Endothelial cell of umbilical vein (primary cell): ENCODE data around the gene CFP. TPM values are rescaled to one million over a fixed set of nuclear protein-coding genes. Genes with fewer than 3 reads are reported as not detected.
"Not testable (repeated sequence)": the region's sequence is repeated elsewhere in the genome, so short reads cannot be mapped to it uniquely, and the experiment has no call there.

Experiments used
- BruUV-seq: library from RNA; stranded (reverse); fragments of 400-500 nt; replicated peaks from 2 replicates; lab custom pipeline; 2021; lab: Mats Ljungman, UMichigan
- CTCF ChIA-PET: fragments of 300-600, 350-600 bp; sonication (Branson Sonifier 250); formaldehyde crosslinking; loops from one replicate; lab custom pipeline; 2021; ENCODE audit warnings: antibody characterized with exemption, inconsistent platforms; lab: Charles Lee
- POLR2A ChIA-PET: fragments of 300-600, 350-600 bp; sonication (Branson Sonifier 250); formaldehyde crosslinking; loops from one replicate; lab custom pipeline; 2021; ENCODE audit warnings: antibody characterized with exemption, inconsistent platforms; lab: Charles Lee
- DNase-seq: peaks from one replicate; pipeline ENCODE4 v3.0.0-alpha.2; 2011; ENCODE audit warnings: low read depth, low spot score
- FAIRE-seq: peaks from 2 replicates; lab custom pipeline; 2011; peaks lifted over from hg19 to GRCh38; lab: Jason Lieb, UNC
- H2AFZ ChIP-seq: 2 replicates; pipeline ENCODE4 v1.6.0; 2012; ENCODE audit warnings: low read depth, low read length, control low read depth, inconsistent platforms
- H3K27ac ChIP-seq: 2 replicates; pipeline ENCODE4 v1.5.1; 2011; ENCODE audit warnings: low read depth, mild to moderate bottlenecking, control low read depth, low read length, moderate library complexity; ENCODE audit not compliant: insufficient read depth
- H3K27me3 ChIP-seq, 2 experiments: 2 replicates each; pipeline versions ENCODE4 v1.6.0 to v1.6.1; 2011; ENCODE audit warnings: low read length in 2 of 2, mixed read lengths in 1 of 2; ENCODE audit not compliant: control insufficient read depth in 2 of 2, insufficient read depth in 2 of 2
- H3K36me3 ChIP-seq, 2 experiments: 2 replicates in 1 of 2; 3 replicates in 1 of 2; pipeline ENCODE4 v1.5.1; 2011; ENCODE audit warnings: low read length in 2 of 2, mild to moderate bottlenecking in 1 of 2, moderate library complexity in 1 of 2; ENCODE audit not compliant: control insufficient read depth in 2 of 2, insufficient read depth in 2 of 2; ENCODE audit errors: extremely low read depth in 1 of 2
- H3K4me1 ChIP-seq: 3 replicates; pipeline ENCODE4 v1.5.1; 2011; ENCODE audit warnings: mild to moderate bottlenecking, low read length; ENCODE audit not compliant: control insufficient read depth, insufficient read depth; ENCODE audit errors: extremely low read depth
- H3K4me2 ChIP-seq: 2 replicates; pipeline ENCODE4 v1.6.1; 2011; ENCODE audit warnings: low read length, control low read depth, mixed read lengths; ENCODE audit not compliant: insufficient read depth
- H3K4me3 ChIP-seq, 3 experiments: fragments of 200-600 bp in 1 of 3; sonication (generic), shearing (Covaris generic) in 1 of 3; replicated peaks in 1 of 3; 2 replicates each; pipeline ENCODE4 v1.5.1; 2011 to 2016; ENCODE audit warnings: control low read depth in 3 of 3, low read length in 3 of 3, mild to moderate bottlenecking in 2 of 3, inconsistent platforms in 1 of 3, low read depth in 1 of 3, moderate library complexity in 1 of 3; ENCODE audit not compliant: insufficient read depth in 1 of 3
- H3K79me2 ChIP-seq: 2 replicates; pipeline ENCODE4 v1.6.0; 2012; ENCODE audit warnings: low read length, inconsistent platforms; ENCODE audit not compliant: control insufficient read depth, insufficient read depth
- H3K9ac ChIP-seq: replicated peaks from 2 replicates; pipeline ENCODE3; 2011; ENCODE audit warnings: low read length, control low read depth; ENCODE audit not compliant: insufficient read depth; ENCODE audit errors: extremely low read depth
- H3K9me1 ChIP-seq: replicated peaks from 3 replicates; pipeline ENCODE4 v1.6.0; 2011; ENCODE audit warnings: mild to moderate bottlenecking, low read length; ENCODE audit not compliant: control insufficient read depth, insufficient read depth; ENCODE audit errors: extremely low read depth
- H3K9me3 ChIP-seq: replicated peaks from 2 replicates; pipeline ENCODE4 v1.5.1; 2012; ENCODE audit warnings: low read length, inconsistent platforms; ENCODE audit not compliant: control insufficient read depth, insufficient read depth
- H4K20me1 ChIP-seq: replicated peaks from 2 replicates; pipeline ENCODE3; 2011; ENCODE audit warnings: mild to moderate bottlenecking, low read length; ENCODE audit not compliant: control insufficient read depth, insufficient read depth; ENCODE audit errors: extremely low read depth
- EZH2 ChIP-seq: IDR thresholded peaks from 2 replicates; pipeline ENCODE4 v1.6.1; 2012; ENCODE audit warnings: borderline replicate concordance, low read depth, mild to moderate bottlenecking, moderate library complexity, low read length, inconsistent platforms; ENCODE audit not compliant: severe bottlenecking
- JUN ChIP-seq: IDR thresholded peaks from 2 replicates; pipeline ENCODE4 v1.6.1; 2011; ENCODE audit warnings: borderline replicate concordance, low read depth; ENCODE audit not compliant: insufficient read length, insufficient read depth
- MYC ChIP-seq: IDR thresholded peaks from one replicate; pipeline ENCODE4 v1.6.1; 2011; ENCODE audit warnings: mild to moderate bottlenecking, low read depth, low read length
- POLR2A ChIP-seq: IDR thresholded peaks from 2 replicates; pipeline ENCODE4 v1.6.1; 2012; ENCODE audit warnings: low read depth, mild to moderate bottlenecking, control low read depth, low read length
- POLR2AphosphoS5 ChIP-seq: IDR thresholded peaks from 2 replicates; pipeline ENCODE4 v1.6.1; 2012; ENCODE audit warnings: low read depth, mild to moderate bottlenecking, control low read depth, low read length, moderate library complexity; ENCODE audit not compliant: insufficient read depth
- dilution Hi-C: fragments of 300-500 bp; cut with MboI; formaldehyde crosslinking; loops from one replicate; pipeline ENCODE4 v1.15.0; 2019; ENCODE audit warnings: low sequenced_read_pairs; ENCODE audit not compliant: extremely low pct_ligation_motif_present
- intact Hi-C: fragments of 100-400 bp; cut with micrococcal nuclease; formaldehyde crosslinking; loops from one replicate; pipeline ENCODE4 v1.10.0; 2022
- polyA plus RNA-seq, 4 experiments: library from polyadenylated mRNA; depleted of rRNA in 3 of 4; stranded (reverse) in 3 of 4; unstranded in 1 of 4; fragments of >200 nt; gene quantifications; 2 replicates each; pipeline versions ENCODE4 v1.2.1 to v1.2.3, GENCODE V29; 2011 to 2012; ENCODE audit warnings: missing spikeins in 1 of 4
- total RNA-seq: library from RNA; stranded (reverse); gene quantifications from 2 replicates; pipeline ENCODE4 v1.2.3, GENCODE V29; 2021
- TF ChIP-seq, protein P1 (sequence below): IDR thresholded peaks from 2 replicates; pipeline ENCODE4 v1.6.1; 2011; ENCODE audit not compliant: insufficient read depth, insufficient read length
- TF ChIP-seq, protein P2 (sequence below), 2 donors: IDR thresholded peaks; 1 replicate in 1 of 2; 2 replicates in 1 of 2; pipeline ENCODE4 v1.5.1; 2011; ENCODE audit warnings: low read length in 2 of 2, mild to moderate bottlenecking in 2 of 2, moderate library complexity in 2 of 2, control low read depth in 1 of 2, inconsistent platforms in 1 of 2, low read depth in 1 of 2; ENCODE audit not compliant: insufficient read depth in 1 of 2; ENCODE audit errors: extremely low read depth in 1 of 2

CFP gene
- total and polyA plus RNA-seq, 2 donors (not counting 3 experiments of a cell fraction or from before 2014, with no cell fraction given), result 0.69 to 1.00 TPM

DNA sequence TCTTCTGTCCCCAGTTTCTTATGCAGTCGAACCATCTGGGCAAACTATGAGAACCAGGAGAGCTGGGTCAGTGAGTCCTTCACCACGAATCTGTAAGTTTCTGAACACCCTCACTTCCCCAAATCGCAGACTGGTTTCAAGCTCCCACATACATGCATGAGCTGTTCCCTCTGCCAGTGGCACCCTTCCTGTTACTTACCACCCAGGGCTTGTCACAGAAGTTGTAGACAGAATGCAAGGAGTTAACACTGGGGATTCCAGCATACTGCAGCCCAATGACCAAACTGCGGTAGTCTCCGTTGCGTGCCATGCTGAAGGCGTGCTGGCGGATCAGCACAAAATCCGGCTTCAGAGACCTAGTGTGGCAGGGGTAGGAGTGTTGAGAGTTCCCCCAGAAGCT lies 24.7 kb downstream of the CFP start:
- intact Hi-C loops, result no loop called here
- FAIRE-seq, result no peak
- BruUV-seq, result no TSS peak
- Histone ChIP-seq H3K27ac (no peak overlapping the region), H3K27me3 (peaks cover 0 to 7% of the 10 kb centered on the region in 2 experiments), H3K4me3 (no peak overlapping the region), H3K9me3 (no peaks in the 10 kb centered on the region), H3K9ac (no peak overlapping the region), H3K9me1 (no peaks in the 10 kb centered on the region), H3K4me2 (no peak overlapping the region), H3K4me1 (no peaks in the 10 kb centered on the region), H3K79me2 (no peaks in the 10 kb centered on the region), H3K36me3 (no peaks in the 10 kb centered on the region), H2AFZ (no peak overlapping the region), H4K20me1 (no peaks in the 10 kb centered on the region)
- POLR2A ChIA-PET, result no interaction called here
- TF ChIP-seq POLR2AphosphoS5 (no peak), JUN (no peak), MYC (no peak), EZH2 (no peak), POLR2A (no peak)
- TF ChIP-seq, protein P1, sequence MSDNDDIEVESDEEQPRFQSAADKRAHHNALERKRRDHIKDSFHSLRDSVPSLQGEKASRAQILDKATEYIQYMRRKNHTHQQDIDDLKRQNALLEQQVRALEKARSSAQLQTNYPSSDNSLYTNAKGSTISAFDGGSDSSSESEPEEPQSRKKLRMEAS, result no peak
- TF ChIP-seq, protein P2, sequence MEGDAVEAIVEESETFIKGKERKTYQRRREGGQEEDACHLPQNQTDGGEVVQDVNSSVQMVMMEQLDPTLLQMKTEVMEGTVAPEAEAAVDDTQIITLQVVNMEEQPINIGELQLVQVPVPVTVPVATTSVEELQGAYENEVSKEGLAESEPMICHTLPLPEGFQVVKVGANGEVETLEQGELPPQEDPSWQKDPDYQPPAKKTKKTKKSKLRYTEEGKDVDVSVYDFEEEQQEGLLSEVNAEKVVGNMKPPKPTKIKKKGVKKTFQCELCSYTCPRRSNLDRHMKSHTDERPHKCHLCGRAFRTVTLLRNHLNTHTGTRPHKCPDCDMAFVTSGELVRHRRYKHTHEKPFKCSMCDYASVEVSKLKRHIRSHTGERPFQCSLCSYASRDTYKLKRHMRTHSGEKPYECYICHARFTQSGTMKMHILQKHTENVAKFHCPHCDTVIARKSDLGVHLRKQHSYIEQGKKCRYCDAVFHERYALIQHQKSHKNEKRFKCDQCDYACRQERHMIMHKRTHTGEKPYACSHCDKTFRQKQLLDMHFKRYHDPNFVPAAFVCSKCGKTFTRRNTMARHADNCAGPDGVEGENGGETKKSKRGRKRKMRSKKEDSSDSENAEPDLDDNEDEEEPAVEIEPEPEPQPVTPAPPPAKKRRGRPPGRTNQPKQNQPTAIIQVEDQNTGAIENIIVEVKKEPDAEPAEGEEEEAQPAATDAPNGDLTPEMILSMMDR (IDR thresholded peaks at IDR 0.05; ENCODE audit: extremely low read depth in 1 of 2, insufficient read depth in 1 of 2, low read depth in 1 of 2, low read length in 2 of 2), result no peak
- no peak for DNase-seq
- dilution Hi-C loops, result no loop called here
- CTCF ChIA-PET, result no interaction called here

DNA sequence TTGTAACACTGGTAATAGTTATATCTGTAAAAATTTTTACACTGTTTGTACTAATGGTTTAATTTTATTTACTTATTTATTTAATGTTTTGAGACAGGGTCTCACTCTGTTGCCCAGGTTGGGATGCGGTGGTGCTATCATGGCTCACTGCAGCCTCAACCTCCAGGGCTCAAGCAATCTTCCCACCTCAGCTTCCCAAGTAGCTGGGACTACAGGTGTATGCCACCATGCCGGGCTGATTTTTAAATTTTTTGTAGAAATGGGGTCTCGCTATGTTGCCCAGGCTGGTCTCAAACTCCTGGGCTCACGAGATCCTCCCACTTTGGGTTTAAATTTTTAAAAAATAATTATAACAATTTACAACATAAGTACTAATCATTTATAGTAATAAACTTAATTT lies 26.6 kb downstream of the CFP start:
- H3K27me3 ChIP-seq, CTCF ChIA-PET, FAIRE-seq, H3K79me2 ChIP-seq, H3K36me3 ChIP-seq, dilution Hi-C loops, H4K20me1 ChIP-seq, H2AFZ ChIP-seq, H3K9me3 ChIP-seq, H3K9ac ChIP-seq, H3K4me3 ChIP-seq, H3K4me1 ChIP-seq, H3K9me1 ChIP-seq, POLR2A ChIA-PET, H3K4me2 ChIP-seq, BruUV-seq, intact Hi-C loops, DNase-seq, H3K27ac ChIP-seq: not testable (repeated sequence)
